Astrocyte of the spinal cord (primary cell): Measurements from ENCODE around the gene DCTPP1.

Experiments
- DNase-seq: peaks from one replicate; pipeline ENCODE4 v3.0.0; 2011; ENCODE audit warnings: low read depth, low spot score
- H3K4me3 ChIP-seq: 2 replicates; pipeline ENCODE4 v1.5.1; 2011; ENCODE audit warnings: low read depth, mild to moderate bottlenecking, low read length, moderate library complexity
- in situ Hi-C: cut with HindIII; loops from 2 replicates; pipeline ENCODE4 v1.10.0; 2017; ENCODE audit warnings: low sequenced_read_pairs
- TF ChIP-seq, protein P1 (sequence below): IDR thresholded peaks from 2 replicates; pipeline ENCODE4 v1.5.1; 2012; ENCODE audit warnings: low read depth, mild to moderate bottlenecking, low read length, inconsistent platforms

DCTPP1 gene

DNA sequence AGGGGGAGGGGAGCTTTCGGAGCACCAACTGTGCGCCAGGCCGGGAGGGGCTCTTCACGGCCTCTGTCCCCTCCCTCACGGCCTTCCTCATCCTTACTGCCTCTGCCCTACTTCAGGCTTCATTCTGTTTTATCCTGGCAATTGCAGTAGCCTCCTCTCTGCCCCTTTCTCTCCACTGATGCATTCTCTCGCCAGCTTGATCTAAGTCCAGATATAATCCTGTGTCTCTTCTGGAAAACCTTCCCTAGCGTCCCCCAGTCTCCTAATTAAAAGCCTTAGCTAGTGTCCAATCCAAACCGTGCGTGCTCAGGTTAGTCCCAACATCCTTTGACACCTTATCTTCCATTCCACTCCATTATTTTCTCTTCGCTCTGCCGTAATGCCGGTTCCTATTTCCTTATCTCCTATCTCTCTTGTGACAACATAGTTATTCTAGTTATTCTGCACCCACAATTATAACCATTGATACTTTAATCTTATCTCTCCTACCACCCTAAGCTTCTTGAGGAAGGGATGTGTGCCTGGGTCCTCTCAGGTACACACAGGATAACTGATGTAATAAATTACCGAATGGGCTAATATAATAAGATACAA, 33.7 kb downstream of the DCTPP1 start:
- TF ChIP-seq, protein P1, sequence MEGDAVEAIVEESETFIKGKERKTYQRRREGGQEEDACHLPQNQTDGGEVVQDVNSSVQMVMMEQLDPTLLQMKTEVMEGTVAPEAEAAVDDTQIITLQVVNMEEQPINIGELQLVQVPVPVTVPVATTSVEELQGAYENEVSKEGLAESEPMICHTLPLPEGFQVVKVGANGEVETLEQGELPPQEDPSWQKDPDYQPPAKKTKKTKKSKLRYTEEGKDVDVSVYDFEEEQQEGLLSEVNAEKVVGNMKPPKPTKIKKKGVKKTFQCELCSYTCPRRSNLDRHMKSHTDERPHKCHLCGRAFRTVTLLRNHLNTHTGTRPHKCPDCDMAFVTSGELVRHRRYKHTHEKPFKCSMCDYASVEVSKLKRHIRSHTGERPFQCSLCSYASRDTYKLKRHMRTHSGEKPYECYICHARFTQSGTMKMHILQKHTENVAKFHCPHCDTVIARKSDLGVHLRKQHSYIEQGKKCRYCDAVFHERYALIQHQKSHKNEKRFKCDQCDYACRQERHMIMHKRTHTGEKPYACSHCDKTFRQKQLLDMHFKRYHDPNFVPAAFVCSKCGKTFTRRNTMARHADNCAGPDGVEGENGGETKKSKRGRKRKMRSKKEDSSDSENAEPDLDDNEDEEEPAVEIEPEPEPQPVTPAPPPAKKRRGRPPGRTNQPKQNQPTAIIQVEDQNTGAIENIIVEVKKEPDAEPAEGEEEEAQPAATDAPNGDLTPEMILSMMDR = no peak
- in situ Hi-C loops = no loop called here
- peak overlapping the region; percentile 72 for H3K4me3 ChIP-seq
- DNase-seq = no peak

DNA sequence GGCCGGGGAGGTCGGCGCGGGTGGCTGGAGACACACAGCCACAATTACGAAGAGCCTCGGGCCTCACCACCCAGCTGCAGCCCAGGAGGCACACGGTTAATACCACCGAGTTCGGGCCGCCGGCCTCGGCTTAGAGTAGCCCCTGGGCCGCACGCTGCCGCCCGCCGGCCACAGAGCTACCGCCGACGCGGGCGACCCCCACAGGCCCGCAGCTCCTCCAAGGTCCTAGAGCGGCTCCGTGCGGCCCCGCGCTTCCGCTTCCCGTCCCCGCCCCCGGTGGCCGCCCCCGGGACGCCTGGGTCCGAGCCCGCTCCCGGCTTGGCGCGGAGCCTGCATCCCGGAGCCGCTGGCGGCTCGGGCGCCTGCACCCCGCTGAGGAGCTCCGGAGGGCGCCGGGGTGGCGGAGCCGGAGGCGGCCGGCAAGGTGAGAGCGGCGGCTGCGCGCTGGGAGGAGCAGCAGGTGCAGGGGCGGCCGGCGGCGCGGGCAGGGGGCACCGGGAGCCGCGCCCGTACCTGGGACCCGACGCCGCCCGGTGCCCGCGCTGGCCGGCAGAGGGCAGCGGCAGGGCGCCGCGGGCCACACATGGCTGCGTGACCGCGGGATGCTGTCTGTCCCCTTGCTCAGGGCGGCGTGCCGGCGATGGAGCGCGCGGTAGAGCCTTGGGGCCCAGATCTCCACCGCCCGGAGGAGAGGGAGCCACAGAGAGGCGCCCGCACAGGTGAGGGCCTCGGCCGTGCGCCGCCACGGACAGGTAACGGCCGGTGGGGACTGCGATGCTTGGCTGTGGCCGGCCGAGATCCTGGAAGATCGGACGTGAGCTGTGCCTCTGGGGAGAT, 34.5 kb downstream of the DCTPP1 start, which contains the start of gene ZNF48:
TSS of gene ZNF48 (plus strand) at position 266 of the 837 bp plus-strand sequence. CDS start at position 641, 375 bp downstream.
- TF ChIP-seq, protein P1 = no peak
- in situ Hi-C loops = no loop called here
- DNase-seq = peak; percentile 91
- H3K4me3 ChIP-seq = peak within 1 kb of the TSS; percentile 72

DNA sequence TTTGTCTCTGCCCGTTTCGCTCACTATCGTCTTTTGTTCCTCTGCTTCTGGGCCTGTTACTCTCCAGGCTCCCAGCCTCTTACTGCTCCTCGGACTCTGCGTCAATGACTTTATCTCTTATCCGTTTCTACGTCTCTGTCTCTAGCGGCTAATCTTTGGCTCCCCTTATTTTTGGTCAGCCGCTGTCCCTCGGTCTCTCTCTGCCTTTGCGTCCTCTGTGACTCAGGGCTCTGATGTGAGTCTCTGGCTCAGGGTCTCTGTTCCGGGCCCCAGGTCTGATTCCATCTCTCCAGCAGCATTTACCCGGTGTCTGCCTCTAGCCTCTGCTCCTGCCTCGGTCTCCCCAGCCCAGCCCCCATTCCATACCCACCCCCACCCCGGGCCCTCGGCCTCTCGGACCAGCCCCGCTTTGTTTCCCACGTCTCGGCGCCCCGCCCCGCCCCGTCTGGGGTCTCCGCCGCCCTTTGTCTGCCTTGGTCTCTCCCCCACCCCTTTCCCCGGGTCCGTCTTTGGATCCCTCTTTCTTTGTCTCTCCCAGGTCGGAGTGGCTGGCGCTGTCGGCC, 35.2 kb downstream of the DCTPP1 start:
- in situ Hi-C loops = no loop called here
- DNase-seq = peak; percentile 42
- TF ChIP-seq, protein P1 = no peak
- peak overlapping the region; percentile 72 for H3K4me3 ChIP-seq

DNA sequence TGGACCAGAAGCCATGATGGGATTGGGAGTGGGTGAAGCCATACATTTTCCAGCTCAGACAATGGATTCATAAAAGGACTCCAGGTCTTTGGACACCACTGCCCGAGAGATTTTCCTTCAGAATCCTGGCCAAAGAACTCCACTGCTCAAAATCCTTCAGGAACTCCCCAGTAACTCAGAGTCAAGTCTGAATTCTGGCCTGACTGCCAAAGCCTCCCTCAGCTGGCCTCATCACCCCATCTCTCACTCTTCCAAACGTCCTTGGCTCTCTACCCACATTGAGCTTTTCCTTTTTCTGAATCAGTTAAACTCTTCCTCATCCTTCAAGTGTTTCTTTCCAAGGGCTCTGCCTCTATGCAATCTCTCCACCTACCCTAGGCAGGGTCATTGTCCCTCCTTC, 46.3 kb downstream of the DCTPP1 start:
- no peak overlapping the region for H3K4me3 ChIP-seq
- in situ Hi-C loops = no loop called here
- TF ChIP-seq, protein P1 = no peak
- DNase-seq = no peak

DNA sequence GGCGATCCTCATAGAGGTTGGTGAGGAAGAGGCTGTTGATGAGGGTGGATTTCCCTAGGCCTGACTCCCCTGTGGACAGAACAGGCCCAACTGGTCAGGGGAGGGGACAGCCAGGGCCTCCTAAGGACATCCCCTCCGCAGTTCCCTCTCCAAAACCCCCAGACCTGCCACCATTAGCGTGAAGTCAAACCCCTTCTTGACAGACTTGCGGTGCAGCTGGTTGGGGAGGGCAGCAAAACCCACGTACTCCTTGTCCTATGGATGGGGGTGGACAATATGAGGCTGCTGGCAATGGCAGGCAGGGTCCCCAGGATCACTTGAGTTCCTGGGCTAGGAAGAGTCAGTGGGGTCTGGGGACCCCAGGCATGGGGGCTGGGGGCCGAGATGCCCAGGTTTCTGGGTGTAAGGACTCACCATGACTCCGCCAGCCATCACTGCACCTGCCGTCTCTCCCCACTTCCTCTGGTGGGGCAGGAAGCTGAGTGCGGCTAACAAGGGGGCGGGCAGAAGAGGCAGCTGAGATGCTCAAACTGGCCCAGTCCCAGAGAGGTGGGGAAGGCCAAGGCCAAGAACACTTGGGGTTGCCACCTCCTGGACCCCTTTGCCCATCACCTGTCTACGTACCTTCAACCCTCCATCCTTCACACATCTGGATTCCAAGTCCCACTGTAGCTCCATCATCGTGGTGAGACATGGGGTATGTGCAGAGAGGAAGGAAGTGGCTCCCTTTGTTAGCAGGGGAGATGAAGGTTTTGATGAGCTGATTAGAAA, 47.5 kb downstream of the DCTPP1 start, which contains the start of gene SEPTIN1:
TSS of gene SEPTIN1 (minus strand) at position 451 of the 771 bp plus-strand sequence. CDS start at position 432, 19 bp downstream.
- no peak for DNase-seq
- TF ChIP-seq, protein P1 = no peak
- H3K4me3 ChIP-seq = no peak within 1 kb of the TSS
- in situ Hi-C loops = no loop called here
